Measurements from ENCODE around the gene FNDC11.

The FNDC11 gene

DNA sequence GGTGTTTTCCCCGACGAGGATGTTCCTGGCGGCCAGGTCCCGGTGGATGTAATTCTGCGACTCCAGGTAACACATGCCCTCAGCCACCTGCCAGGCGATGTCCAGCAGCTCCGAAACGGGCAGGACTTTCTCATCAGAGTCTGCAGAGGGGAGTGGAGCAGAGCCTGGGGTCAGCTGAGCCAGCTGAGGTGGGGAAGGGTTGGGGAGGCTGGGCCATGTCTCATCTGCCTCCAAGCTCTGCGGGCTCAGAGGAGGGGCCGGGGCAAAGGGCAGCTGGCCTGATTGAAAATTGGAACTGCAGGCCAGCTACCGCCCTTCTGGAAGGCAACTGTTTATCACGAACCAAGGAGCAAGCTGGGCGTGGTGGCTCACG is 23.2 kb upstream of the FNDC11 start:
- in situ Hi-C loops (cut with HindIII; ENCODE audit: low pct_unique_long_range_greater_than_20kb, low sequenced_read_pairs) = no loop called here
- DNase-seq (ENCODE audit: low read depth in 1 of 2, low spot score in 1 of 2) = no peak
- TF ChIP-seq JUND (IDR thresholded peaks at IDR 0.05; ENCODE audit: low read depth) = no peak

DNA sequence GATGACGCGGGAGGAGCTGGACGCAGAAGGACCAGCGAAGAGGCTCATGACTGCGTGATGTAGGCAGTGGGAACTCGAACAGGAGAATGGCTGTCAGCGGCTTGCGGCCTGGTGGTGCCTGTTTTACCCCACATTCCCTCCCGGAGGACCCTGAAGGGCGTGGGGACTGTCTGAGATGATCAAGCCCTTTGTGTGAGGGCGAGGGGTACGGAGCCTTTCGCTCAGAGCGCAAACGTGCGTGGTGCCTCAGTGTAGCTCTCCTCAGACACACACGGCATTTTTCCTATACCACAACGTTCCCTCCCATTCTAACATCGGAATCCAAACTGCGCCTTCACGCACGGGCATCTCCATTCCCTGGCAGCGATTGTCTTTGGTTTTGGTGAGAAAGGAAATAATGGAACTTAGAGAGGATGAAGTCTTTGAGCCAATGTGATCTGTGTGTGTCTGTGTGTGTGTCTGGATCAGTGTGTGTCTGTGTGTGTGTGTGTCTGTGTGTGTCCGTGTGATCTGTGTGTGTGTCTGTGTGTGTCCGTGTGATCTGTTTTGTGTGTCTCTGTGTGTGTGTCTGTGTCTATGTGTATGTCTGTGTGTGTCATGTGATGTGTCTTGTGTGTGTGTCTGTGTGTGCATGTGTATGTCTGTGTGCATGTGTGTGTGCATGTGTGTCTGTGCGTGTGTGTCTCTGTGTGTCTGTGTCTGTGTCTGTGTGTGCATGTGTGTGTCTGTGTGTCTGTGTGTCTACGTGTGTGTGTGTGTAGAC is 22.1 kb upstream of the FNDC11 start:
- TF ChIP-seq JUND (IDR thresholded peaks at IDR 0.05; ENCODE audit: low read depth) = no peak
- DNase-seq (ENCODE audit: low read depth in 1 of 2, low spot score in 1 of 2) = no peak
- in situ Hi-C loops (cut with HindIII; ENCODE audit: low pct_unique_long_range_greater_than_20kb, low sequenced_read_pairs) = no loop called here

DNA sequence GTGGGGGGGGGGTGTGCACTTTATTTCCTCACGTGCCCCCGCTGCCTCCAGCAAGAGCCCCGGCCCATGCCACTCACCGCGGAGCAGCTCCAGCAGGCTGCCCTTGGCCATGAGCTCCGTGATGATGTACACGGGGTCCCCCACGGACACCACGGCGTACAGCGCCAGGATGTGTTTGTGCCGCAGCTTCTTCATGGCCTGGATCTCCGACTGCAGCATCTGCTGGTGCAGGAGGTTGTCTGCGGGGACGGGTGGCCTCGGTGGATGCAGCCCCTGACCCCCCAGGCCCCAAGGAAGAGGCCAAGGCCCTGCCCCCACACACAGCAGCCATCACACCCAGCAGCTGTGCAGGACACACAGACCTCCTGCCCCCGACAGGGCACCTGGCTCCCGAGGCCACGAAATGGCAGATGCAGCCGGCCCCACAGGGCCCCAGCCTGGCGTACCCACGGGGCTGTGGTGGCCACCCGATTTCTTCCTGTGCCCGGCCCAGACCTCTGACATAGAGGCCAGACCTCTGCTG is 21.4 kb upstream of the FNDC11 start:
- no peak for TF ChIP-seq JUND (IDR thresholded peaks at IDR 0.05; ENCODE audit: low read depth)
- in situ Hi-C loops (cut with HindIII; ENCODE audit: low pct_unique_long_range_greater_than_20kb, low sequenced_read_pairs) = no loop called here
- no peak for DNase-seq (ENCODE audit: low read depth in 1 of 2, low spot score in 1 of 2)

DNA sequence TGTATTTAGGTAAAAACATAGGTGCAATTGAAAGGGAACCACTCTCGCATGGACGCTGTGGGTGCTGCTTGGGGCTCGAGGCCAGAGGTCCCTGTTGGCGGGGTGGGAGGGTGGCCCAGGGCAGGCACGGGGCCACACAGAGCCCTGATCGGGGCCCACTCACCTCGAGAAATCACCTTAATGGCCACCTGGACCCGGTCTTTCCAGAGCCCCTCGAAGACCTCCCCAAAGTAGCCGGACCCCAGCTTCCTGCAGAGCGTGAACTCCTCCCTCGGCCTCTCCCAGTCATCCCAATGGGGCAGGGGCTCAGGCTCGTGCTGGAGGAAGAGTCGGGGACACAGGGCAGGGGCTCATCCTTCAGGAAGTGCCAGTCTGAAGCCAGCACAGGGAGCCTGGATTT is 20.6 kb upstream of the FNDC11 start:
- in situ Hi-C loops (cut with HindIII; ENCODE audit: low pct_unique_long_range_greater_than_20kb, low sequenced_read_pairs) = no loop called here
- DNase-seq (ENCODE audit: low read depth in 1 of 2, low spot score in 1 of 2) = no peak
- no peak for TF ChIP-seq JUND (IDR thresholded peaks at IDR 0.05; ENCODE audit: low read depth)

DNA sequence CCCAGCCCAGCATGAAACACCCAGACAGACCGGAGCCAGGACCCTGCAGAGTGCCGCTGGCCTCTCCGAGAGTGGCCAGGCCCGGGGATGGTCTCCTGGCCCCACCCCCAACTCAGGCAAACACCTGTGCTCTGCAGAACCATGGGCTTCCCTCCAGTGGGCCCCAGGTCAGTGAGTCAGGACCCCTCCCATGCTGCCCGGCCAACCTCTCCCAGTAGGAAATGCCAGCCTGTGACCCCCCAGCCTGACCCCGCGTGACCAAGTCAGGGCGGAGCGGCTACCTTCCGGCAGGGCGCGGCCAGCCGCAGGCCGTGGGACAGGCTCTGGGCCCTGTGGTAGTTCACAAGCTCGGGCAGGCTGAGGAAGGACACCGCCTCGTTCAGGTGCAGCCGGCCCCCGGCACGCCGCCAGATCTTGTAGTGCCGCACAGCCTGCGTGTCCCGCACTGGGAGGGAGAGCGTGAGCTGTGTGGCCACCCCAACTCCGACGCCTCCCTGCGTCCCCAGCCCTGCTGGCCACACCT is 20.0 kb upstream of the FNDC11 start:
- in situ Hi-C loops (cut with HindIII; ENCODE audit: low pct_unique_long_range_greater_than_20kb, low sequenced_read_pairs) = no loop called here
- TF ChIP-seq JUND (IDR thresholded peaks at IDR 0.05; ENCODE audit: low read depth) = no peak
- no peak for DNase-seq (ENCODE audit: low read depth in 1 of 2, low spot score in 1 of 2)

DNA sequence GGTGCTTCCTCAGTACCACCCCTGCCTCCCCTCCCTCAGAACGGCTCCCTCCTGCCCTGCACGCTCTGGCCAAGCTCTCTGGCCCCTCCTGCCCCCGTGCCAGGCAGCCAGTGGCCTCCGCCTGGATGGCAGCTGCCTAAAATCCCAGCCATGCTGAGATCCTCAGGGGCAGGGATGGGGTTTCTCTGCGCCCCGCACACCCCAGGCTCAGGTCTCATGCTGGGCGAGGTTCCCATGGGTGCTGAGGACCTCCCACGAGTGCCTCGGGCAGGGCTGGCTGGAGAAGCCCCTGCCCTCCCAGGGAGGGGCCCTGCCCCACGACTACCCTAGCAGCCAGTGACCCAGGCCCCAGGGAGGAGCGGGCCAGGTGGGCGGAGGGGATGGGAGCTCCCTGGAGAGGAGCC is 19.5 kb upstream of the FNDC11 start:
- DNase-seq (ENCODE audit: low read depth in 1 of 2, low spot score in 1 of 2) = no peak
- in situ Hi-C loops (cut with HindIII; ENCODE audit: low pct_unique_long_range_greater_than_20kb, low sequenced_read_pairs) = no loop called here
- TF ChIP-seq JUND (IDR thresholded peaks at IDR 0.05; ENCODE audit: low read depth) = no peak

DNA sequence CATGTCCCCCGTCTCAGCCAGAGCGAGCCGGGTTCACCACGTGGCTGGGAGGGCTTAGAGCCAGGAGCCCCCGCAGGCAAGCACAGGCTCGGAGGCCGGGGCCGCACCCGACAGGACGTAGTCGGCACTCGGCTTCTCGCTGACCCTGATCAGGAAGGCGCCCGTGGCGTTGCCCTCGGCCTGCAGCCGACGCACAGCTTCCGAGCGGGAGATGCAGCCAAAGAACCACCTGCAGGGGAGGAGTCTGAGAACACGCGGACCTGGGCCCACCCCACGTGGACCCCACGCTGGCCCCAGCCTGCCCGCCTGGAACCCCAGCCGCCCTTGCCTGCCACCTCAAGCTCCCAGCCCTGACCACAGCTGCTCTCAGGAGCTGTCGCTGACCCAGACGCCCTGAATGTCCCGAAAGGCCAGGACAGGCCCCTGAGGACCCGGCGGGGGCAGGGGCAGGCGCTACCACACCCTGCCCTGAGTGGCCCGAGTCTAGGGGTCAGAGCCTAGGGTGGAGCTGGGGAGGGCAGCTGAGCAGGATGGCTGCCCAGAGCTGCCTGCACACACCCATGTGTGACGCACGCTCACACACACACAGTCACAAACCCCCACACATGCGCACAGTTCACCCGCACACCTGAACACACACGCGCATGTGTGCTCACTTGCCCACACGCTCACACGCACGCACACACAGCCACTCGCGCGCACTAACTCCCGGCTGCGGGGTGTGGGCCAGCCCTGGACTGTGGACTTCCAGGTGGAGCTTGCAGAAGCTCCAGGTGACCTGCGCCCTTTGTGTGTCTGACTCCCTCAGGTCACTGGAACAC is 18.9 kb upstream of the FNDC11 start:
- TF ChIP-seq JUND (IDR thresholded peaks at IDR 0.05; ENCODE audit: low read depth) = no peak
- DNase-seq (ENCODE audit: low read depth in 1 of 2, low spot score in 1 of 2) = no peak
- in situ Hi-C loops (cut with HindIII; ENCODE audit: low pct_unique_long_range_greater_than_20kb, low sequenced_read_pairs) = no loop called here

DNA sequence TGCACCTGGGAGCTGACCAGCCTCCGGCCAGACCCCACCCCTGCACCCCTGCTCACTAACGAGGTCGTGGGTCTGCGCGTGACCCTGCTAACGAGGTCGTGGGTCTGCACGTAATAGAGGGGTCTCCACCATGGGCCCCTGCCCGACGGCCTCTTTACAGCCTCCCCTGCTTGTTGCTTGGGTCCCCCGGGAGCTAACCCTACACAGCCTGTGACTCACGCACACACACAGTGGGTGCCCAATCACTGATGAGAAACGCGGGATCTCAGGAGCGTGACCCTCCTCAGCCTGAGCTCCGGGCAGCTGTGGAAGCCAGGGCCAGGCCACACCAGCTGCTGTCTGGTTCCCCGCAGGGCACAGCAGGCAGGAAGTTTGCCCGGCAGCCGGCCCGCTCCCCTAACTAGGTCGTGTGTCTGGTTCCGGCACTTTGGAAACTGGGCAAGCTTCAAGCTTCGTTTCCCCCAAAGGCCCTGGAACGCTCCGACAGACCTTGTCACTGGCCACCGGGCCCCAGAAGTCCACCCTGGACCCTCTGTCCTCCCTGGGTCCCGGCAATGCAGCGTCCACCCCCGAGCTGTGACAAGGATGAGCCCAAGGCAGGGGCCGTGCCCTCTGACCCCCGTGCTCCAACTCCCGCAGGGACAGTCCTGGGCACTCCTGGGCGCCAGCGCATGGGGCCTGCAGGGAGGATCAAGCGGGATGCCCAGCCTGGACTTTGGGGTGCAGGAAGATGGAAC is 17.6 kb upstream of the FNDC11 start:
- peak; percentile 86 to 88 for DNase-seq (ENCODE audit: low read depth in 1 of 2, low spot score in 1 of 2)
- in situ Hi-C loops (cut with HindIII; ENCODE audit: low pct_unique_long_range_greater_than_20kb, low sequenced_read_pairs) = no loop called here
- no peak for TF ChIP-seq JUND (IDR thresholded peaks at IDR 0.05; ENCODE audit: low read depth)

DNA sequence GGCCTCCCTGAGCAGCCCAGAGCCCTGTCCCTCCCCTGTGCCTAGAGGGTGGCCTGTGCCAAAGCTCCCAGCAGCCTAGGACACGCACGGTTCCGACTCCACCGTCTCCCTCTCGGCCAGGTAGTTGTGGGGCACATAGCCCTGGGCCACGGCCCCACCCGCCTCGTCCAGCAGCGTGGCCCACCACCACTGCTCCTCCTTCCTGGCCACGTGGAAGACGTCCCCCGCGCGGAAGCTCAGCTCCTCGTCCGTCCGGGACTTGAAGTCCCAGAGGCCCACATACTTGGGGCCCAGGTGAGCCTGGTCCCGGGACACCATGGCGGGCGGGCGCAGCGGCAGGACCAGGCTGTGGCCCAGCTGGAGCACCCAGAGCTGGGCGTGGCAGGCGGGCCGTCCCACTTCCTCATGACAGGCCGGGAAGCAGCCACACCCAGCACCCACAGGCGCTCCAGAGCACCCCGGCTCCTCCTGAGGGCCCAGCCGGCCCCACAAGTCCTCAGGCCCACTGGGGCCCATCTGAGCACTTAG is 16.9 kb upstream of the FNDC11 start, which contains the start of gene PTK6:
TSS of gene PTK6 (minus strand) at position 380 of the 528 bp plus-strand sequence. CDS start at position 318, 62 bp downstream.
- in situ Hi-C loops (cut with HindIII; ENCODE audit: low pct_unique_long_range_greater_than_20kb, low sequenced_read_pairs) = no loop called here
- peak; percentile 88 to 98 for DNase-seq (ENCODE audit: low read depth in 1 of 2, low spot score in 1 of 2)
- no peak for TF ChIP-seq JUND (IDR thresholded peaks at IDR 0.05; ENCODE audit: low read depth)

DNA sequence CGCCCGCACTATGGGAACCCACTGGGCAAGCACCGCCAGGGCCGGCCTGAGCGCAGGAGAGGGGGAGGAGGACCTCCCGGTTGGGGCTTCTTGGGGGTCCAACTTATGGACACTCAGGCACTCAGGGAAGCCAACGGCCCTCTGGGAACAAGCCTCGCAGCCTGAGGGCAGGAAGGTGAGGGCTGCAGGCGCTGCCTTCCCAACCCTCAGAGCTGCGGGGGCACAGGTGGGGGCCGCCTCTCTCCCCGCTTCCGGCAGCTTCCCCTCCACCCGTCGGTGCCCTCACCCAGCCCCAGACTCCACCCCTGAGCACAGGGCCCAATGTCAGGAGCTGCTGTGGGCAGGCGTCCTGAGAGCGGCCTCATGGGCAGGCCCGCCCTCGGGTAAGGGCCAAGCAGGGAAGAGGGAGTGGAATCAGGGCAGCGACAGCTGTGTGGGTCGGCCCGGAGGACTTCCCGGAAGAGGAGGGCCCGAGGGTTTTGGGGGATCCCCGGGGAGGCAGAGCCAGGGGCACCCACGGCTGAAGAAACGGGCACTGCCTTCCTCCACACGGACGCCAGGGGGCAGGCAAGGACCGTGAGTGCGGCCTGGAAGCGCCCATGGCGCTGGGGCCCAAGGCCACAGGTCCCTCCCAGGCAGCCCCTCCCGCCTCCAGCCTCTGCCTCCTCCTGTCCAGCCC is 16.3 kb upstream of the FNDC11 start:
- DNase-seq (ENCODE audit: low read depth in 1 of 2, low spot score in 1 of 2) = peak; percentile 99 to 100
- TF ChIP-seq JUND (IDR thresholded peaks at IDR 0.05; ENCODE audit: low read depth) = no peak
- in situ Hi-C loops (cut with HindIII; ENCODE audit: low pct_unique_long_range_greater_than_20kb, low sequenced_read_pairs) = no loop called here

DNA sequence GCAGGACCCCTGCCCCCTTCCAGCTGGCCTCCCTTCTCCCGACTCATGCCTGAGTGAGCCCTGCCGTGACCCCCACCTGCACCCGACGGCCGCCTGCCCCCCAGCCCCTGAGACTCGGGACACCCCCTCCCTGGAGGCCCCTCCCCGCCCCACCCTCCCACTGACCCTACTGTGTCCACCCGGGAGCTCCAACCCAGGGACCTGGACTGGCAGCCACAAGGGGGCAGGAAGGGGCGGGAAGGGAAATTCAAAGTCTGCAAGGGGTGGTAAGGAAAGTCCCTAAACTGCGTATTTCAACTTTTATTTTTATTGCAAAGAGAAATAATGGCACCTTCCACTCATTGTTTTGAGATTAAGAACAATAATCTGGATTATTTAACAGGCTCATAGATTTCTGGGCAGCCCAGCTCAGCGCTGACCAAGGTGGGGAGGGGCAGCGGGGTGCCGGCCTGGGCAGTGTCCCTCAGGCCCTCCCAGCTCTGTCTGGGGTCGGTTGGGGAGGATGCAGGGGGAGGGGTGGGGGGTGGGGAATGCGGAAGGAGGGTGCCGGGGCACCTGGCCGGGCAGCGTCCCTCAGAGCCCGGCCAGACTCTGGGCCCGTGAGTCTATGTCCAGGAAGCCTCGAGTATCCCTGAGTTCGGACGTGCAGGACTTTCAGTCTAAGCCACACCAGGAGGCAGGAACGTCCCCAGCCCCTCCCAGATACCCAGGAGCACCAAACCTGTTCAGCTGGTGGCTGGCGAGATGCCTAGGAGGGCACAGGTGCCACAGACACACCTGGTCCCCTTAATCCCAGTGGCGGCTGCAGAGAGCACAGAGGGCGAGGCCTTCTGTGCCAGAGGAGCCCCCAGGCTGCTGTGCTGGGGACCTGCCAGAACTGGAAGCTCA is 15.5 kb upstream of the FNDC11 start:
- in situ Hi-C loops (cut with HindIII; ENCODE audit: low pct_unique_long_range_greater_than_20kb, low sequenced_read_pairs) = no loop called here
- TF ChIP-seq JUND (IDR thresholded peaks at IDR 0.05; ENCODE audit: low read depth) = no peak
- peak; percentile 97 to 98 for DNase-seq (ENCODE audit: low read depth in 1 of 2, low spot score in 1 of 2)
